ENCODE results near the gene MAST3. TPM values are rescaled to one million over a fixed set of nuclear protein-coding genes. Genes with fewer than 3 reads are reported as not detected.

The MAST3 gene
- total and polyA plus RNA-seq, 4 donors = 4.4 to 32.7 (median 23.4) TPM

DNA sequence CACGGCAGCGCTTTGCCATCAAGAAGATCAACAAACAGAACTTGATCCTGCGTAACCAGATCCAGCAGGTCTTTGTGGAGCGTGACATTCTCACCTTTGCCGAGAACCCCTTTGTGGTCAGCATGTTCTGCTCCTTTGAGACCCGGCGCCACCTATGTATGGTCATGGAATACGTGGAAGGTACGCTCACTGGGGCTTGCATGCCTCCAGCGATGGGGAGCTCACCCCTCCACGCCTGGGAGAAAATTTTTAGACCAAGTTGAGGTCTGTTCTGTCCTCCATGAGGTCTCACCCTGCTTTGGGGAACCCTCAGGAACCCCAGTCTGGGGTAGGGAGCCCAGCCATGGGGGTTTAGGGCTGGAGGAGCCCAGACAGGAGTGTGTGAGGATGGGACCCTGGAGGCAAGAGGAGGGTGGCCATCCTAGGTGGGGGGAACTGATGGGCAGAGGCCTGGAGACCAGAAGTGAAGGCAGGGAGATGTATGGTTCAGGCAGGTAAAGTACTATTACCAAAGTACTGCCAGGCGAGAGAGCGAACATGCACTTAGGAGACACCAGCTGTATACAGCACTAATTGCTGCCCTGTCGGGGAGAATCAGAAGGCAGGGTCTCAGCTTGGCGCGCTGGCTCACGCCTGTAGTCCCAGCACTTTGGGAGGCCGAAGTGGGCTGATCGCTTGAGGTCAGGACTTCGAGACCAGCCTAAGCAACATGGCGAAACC, 33.1 kb downstream of the MAST3 start:
- no peak overlapping the region for H3K4me3 ChIP-seq (ENCODE audit: low read length in 2 of 2)
- no peaks in the 10 kb centered on the region for H3K27me3 ChIP-seq (ENCODE audit: control insufficient read depth in 1 of 2, insufficient read depth in 2 of 2, low read length in 1 of 2)
- H3K27ac ChIP-seq (ENCODE audit: low read depth in 1 of 2, low read length in 2 of 2) = no peak overlapping the region
- DNase-seq (no peak), ATAC-seq (ENCODE audit: low FRiP score) (no peak)
- WGBS, 2 donors = 92 to 94% methylated on average over 21 of the region's 21 CpGs
- H3K4me1 ChIP-seq (ENCODE audit: control insufficient read depth in 1 of 2, insufficient read depth in 2 of 2, low read length in 2 of 2) = no peaks in the 10 kb centered on the region
- no peaks in the 10 kb centered on the region for H3K9me3 ChIP-seq (ENCODE audit: control insufficient read depth, low read length)
- intact Hi-C loops (cut with DNase I) = no loop called here
- peaks cover 0 to 2% of the 10 kb centered on the region in 2 donors for H3K36me3 ChIP-seq (ENCODE audit: control insufficient read depth in 1 of 2, insufficient read depth in 2 of 2, low read length in 1 of 2)

DNA sequence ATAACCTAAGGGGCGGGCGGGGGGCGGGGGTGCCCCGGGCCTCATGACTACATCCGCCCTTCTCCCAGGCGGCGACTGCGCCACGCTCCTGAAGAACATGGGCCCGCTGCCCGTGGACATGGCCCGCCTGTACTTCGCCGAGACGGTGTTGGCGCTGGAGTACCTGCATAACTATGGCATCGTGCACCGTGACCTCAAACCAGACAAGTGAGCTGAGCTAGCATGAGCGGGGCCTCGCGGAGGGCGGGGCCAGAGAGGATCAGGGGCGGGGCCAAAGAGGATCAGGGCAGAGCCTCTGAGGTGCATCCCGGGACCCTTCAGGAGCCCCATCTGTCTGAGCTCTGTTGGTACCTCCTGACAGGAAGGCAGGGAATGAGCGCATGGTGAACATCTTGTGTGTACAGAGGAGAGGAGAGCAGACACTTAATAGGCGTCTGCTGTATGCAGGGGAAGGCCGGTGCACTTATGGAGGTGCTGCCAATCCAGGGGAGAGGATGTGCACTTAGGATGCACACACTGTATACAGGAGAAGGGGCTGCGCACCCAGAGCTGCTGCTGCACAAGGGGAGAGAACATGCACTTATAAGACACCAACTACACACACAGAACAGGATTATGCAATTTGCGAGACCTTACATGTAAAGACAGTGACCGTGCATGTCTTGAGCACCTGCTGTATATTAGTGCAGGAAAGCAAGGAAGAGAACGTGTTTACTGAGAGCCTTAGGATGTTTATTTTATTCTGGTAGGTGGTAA, 34.4 kb downstream of the MAST3 start:
- ATAC-seq (ENCODE audit: low FRiP score) = no peak
- peaks cover 0 to 2% of the 10 kb centered on the region in 2 donors for H3K36me3 ChIP-seq (ENCODE audit: control insufficient read depth in 1 of 2, insufficient read depth in 2 of 2, low read length in 1 of 2)

DNA sequence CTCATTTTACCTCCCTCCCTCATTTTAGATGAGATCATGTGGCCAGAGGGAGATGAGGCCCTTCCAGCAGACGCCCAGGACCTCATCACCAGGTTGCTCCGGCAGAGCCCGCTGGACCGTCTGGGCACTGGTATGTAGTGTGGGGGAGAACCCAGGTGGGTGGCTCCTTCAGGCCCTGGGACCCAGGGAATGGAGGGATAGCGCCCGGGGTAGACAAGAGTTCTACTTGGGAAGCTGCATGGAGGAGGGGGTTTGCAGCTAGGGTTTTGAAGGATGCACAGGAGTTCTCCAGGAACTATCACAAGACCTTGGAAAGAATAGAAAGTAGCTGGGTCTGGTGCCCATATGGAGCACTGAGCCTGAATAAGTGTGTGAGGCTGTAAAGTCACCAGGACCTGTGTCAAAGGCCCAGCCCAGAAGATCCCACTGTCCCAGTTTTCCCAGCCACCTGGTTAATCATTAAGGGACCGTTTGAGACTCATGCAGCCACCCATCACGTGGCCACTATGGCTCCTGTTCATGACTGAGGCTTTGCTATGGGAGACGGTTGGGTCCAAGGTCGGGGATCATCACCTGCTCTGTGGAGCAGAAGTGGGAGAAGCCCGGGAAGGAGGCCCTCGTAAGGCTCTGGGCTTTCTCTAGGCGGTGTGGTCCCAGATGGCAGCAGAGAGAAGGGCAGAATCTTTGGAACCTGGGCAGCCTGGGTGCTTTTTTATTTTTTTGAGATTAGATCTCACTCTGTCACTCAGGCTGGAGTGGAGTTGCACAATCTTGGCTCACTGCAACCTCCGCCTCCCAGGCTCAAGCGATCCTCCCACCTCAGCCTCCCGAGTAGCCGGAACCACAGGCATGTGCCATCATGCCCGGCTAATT, 38.4 kb downstream of the MAST3 start:
- no peaks in the 10 kb centered on the region for H3K9me3 ChIP-seq (ENCODE audit: control insufficient read depth, low read length)
- 94 to 96% methylated on average over 17 to 18 of the region's 18 CpGs for WGBS, 2 donors
- H3K4me1 ChIP-seq (ENCODE audit: control insufficient read depth in 1 of 2, insufficient read depth in 2 of 2, low read length in 2 of 2) = no peaks in the 10 kb centered on the region
- H3K4me3 ChIP-seq (ENCODE audit: low read length in 2 of 2) = no peak overlapping the region
- DNase-seq = no peak
- H3K27ac ChIP-seq (ENCODE audit: low read depth in 1 of 2, low read length in 2 of 2) = no peak overlapping the region
- peaks cover 0 to 5% of the 10 kb centered on the region in 2 donors for H3K36me3 ChIP-seq (ENCODE audit: control insufficient read depth in 1 of 2, insufficient read depth in 2 of 2, low read length in 1 of 2)
- H3K27me3 ChIP-seq (ENCODE audit: control insufficient read depth in 1 of 2, insufficient read depth in 2 of 2, low read length in 1 of 2) = no peaks in the 10 kb centered on the region
- intact Hi-C loops (cut with DNase I) = no loop called here
- no peak for ATAC-seq (ENCODE audit: low FRiP score)

More for the DNA sequence above, 34.4 kb downstream of the MAST3 start:
- Histone ChIP-seq H3K27ac (ENCODE audit: low read depth in 1 of 2, low read length in 2 of 2) (no peak overlapping the region), H3K4me3 (ENCODE audit: low read length in 2 of 2) (no peak overlapping the region), H3K9me3 (ENCODE audit: control insufficient read depth, low read length) (no peaks in the 10 kb centered on the region), H3K27me3 (ENCODE audit: control insufficient read depth in 1 of 2, insufficient read depth in 2 of 2, low read length in 1 of 2) (no peaks in the 10 kb centered on the region), H3K4me1 (ENCODE audit: control insufficient read depth in 1 of 2, insufficient read depth in 2 of 2, low read length in 2 of 2) (no peaks in the 10 kb centered on the region)
- intact Hi-C loops (cut with DNase I) = no loop called here
- no peak for DNase-seq
- 83 to 86% methylated on average over 31 of the region's 31 CpGs for WGBS, 2 donors

DNA sequence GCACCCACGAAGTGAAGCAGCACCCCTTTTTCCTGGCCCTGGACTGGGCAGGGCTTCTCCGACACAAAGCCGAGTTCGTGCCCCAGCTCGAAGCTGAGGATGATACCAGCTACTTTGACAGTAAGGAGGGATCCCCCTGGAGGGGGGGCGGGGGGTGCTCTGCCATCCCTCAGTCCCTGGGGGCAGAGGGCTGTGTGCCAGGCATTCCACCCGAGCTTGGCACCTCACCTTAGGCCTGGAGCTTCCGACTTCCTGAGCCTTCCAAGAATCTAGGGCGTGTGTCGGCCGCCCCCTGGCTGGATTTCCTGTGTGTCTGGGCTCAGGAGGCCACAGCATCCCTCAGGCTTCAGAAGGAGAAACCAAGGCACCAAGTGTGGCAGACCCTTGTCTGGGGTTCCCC, 39.7 kb downstream of the MAST3 start:
- H3K27ac ChIP-seq (ENCODE audit: low read depth in 1 of 2, low read length in 2 of 2) = no peak overlapping the region
- no peaks in the 10 kb centered on the region for H3K27me3 ChIP-seq (ENCODE audit: control insufficient read depth in 1 of 2, insufficient read depth in 2 of 2, low read length in 1 of 2)
- ATAC-seq (ENCODE audit: low FRiP score) (no peak), DNase-seq (no peak)
- no peaks in the 10 kb centered on the region for H3K9me3 ChIP-seq (ENCODE audit: control insufficient read depth, low read length)
- 77 to 80% methylated on average over 11 of the region's 11 CpGs for WGBS, 2 donors
- H3K36me3 ChIP-seq (ENCODE audit: control insufficient read depth in 1 of 2, insufficient read depth in 2 of 2, low read length in 1 of 2) = peaks cover 0 to 3% of the 10 kb centered on the region in 2 donors
- H3K4me1 ChIP-seq (ENCODE audit: control insufficient read depth in 1 of 2, insufficient read depth in 2 of 2, low read length in 2 of 2) = no peaks in the 10 kb centered on the region
- intact Hi-C loops (cut with DNase I) = no loop called here
- H3K4me3 ChIP-seq (ENCODE audit: low read length in 2 of 2) = no peak overlapping the region

GRCh38 chr19:18137657-18138339, 40.2 kb downstream of the MAST3 start:
- Histone ChIP-seq H3K4me3 (ENCODE audit: low read length in 2 of 2) (no peak overlapping the region), H3K9me3 (ENCODE audit: control insufficient read depth, low read length) (no peaks in the 10 kb centered on the region), H3K4me1 (ENCODE audit: control insufficient read depth in 1 of 2, insufficient read depth in 2 of 2, low read length in 2 of 2) (no peaks in the 10 kb centered on the region), H3K27ac (ENCODE audit: low read depth in 1 of 2, low read length in 2 of 2) (no peak overlapping the region), H3K36me3 (ENCODE audit: control insufficient read depth in 1 of 2, insufficient read depth in 2 of 2, low read length in 1 of 2) (peaks cover 0 to 3% of the 10 kb centered on the region in 2 donors), H3K27me3 (ENCODE audit: control insufficient read depth in 1 of 2, insufficient read depth in 2 of 2, low read length in 1 of 2) (no peaks in the 10 kb centered on the region)
- intact Hi-C loops (cut with DNase I) = no loop called here
- 94% methylated on average over 9 of the region's 9 CpGs for WGBS, 2 donors
- DNase-seq (no peak), ATAC-seq (ENCODE audit: low FRiP score) (no peak)

GRCh38 chr19:18140473-18140872, 42.9 kb downstream of the MAST3 start:
- no peaks in the 10 kb centered on the region for H3K4me1 ChIP-seq (ENCODE audit: control insufficient read depth in 1 of 2, insufficient read depth in 2 of 2, low read length in 2 of 2)
- no peak overlapping the region for H3K27ac ChIP-seq (ENCODE audit: low read depth in 1 of 2, low read length in 2 of 2)
- DNase-seq (no peak), ATAC-seq (ENCODE audit: low FRiP score) (no peak)
- H3K4me3 ChIP-seq (ENCODE audit: low read length in 2 of 2) = no peak overlapping the region
- peaks cover 0 to 4% of the 10 kb centered on the region in 2 donors for H3K36me3 ChIP-seq (ENCODE audit: control insufficient read depth in 1 of 2, insufficient read depth in 2 of 2, low read length in 1 of 2)
- 97 to 100% methylated on average over 1 of the region's 1 CpG for WGBS, 2 donors
- no peaks in the 10 kb centered on the region for H3K9me3 ChIP-seq (ENCODE audit: control insufficient read depth, low read length)
- H3K27me3 ChIP-seq (ENCODE audit: control insufficient read depth in 1 of 2, insufficient read depth in 2 of 2, low read length in 1 of 2) = no peaks in the 10 kb centered on the region
- intact Hi-C loops (cut with DNase I) = no loop called here

DNA sequence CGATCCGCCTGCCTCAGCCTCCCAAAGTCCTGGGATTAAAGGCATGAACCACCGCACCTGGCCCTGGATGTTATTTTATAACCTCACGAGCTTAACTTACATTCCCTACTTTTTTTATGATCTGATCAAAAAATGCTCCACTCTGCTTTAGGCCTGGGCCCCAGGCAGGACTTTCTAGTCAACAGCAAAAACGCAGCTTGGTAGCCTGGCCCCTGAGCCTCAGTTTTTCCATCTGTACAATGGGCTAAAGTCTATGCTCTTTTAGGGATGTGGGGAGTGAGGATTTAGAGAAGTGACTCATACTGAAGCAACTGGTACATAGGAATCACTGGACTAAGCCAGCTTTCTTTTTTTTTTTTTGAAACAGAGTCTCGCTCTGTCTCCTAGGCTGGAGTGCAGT, 43.5 kb downstream of the MAST3 start:
- 94 to 96% methylated on average over 5 to 6 of the region's 6 CpGs for WGBS, 2 donors
- Histone ChIP-seq H3K36me3 (ENCODE audit: control insufficient read depth in 1 of 2, insufficient read depth in 2 of 2, low read length in 1 of 2) (peaks cover 0 to 4% of the 10 kb centered on the region in 2 donors), H3K9me3 (ENCODE audit: control insufficient read depth, low read length) (no peaks in the 10 kb centered on the region), H3K27ac (ENCODE audit: low read depth in 1 of 2, low read length in 2 of 2) (no peak overlapping the region), H3K4me3 (ENCODE audit: low read length in 2 of 2) (no peak overlapping the region), H3K4me1 (ENCODE audit: control insufficient read depth in 1 of 2, insufficient read depth in 2 of 2, low read length in 2 of 2) (no peaks in the 10 kb centered on the region), H3K27me3 (ENCODE audit: control insufficient read depth in 1 of 2, insufficient read depth in 2 of 2, low read length in 1 of 2) (no peaks in the 10 kb centered on the region)
- intact Hi-C loops (cut with DNase I) = no loop called here
- ATAC-seq (ENCODE audit: low FRiP score) = no peak
- DNase-seq = no peak

DNA sequence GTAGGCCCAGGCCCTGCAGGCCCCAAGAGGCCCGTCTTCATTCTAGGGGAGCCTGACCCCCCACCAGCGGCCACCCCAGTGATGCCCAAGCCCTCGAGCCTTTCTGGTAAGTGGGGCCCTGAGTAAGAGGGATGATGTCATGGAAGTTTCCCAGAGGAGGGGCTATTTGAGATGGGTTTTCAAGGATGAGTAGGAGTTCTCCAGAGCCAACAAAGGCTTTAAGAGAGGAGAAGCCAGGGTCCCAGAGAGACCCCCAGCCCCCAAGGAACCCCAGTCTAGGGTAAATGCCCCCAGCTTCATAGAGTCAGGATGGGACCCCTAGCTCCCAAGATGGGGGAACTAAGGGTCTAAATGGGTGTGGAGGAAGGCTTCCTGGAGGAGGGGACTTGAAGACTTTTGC, 46.3 kb downstream of the MAST3 start:
- intact Hi-C loops (cut with DNase I) = no loop called here
- no peaks in the 10 kb centered on the region for H3K9me3 ChIP-seq (ENCODE audit: control insufficient read depth, low read length)
- no peak overlapping the region for H3K4me3 ChIP-seq (ENCODE audit: low read length in 2 of 2)
- ATAC-seq (ENCODE audit: low FRiP score) (no peak), DNase-seq (no peak)
- H3K4me1 ChIP-seq (ENCODE audit: control insufficient read depth in 1 of 2, insufficient read depth in 2 of 2, low read length in 2 of 2) = no peaks in the 10 kb centered on the region
- WGBS, 2 donors = 93 to 100% methylated on average over 3 of the region's 3 CpGs
- H3K36me3 ChIP-seq (ENCODE audit: control insufficient read depth in 1 of 2, insufficient read depth in 2 of 2, low read length in 1 of 2) = peaks cover 0 to 2% of the 10 kb centered on the region in 2 donors
- no peak overlapping the region for H3K27ac ChIP-seq (ENCODE audit: low read depth in 1 of 2, low read length in 2 of 2)
- H3K27me3 ChIP-seq (ENCODE audit: control insufficient read depth in 1 of 2, insufficient read depth in 2 of 2, low read length in 1 of 2) = no peaks in the 10 kb centered on the region

Measured in aorta (tissue), 5 donors.